Measurements from ENCODE around the gene CCDC154. TPM values are rescaled to one million over a fixed set of nuclear protein-coding genes. Genes with fewer than 3 reads are reported as not detected.

Gene CCDC154
- total and polyA plus RNA-seq, 9 of the 15 experiments (the other 6 are each of a cell fraction or from before 2014, with no cell fraction given) = 0.15 to 1.4 (median 0.20) TPM; not detected in 5

DNA sequence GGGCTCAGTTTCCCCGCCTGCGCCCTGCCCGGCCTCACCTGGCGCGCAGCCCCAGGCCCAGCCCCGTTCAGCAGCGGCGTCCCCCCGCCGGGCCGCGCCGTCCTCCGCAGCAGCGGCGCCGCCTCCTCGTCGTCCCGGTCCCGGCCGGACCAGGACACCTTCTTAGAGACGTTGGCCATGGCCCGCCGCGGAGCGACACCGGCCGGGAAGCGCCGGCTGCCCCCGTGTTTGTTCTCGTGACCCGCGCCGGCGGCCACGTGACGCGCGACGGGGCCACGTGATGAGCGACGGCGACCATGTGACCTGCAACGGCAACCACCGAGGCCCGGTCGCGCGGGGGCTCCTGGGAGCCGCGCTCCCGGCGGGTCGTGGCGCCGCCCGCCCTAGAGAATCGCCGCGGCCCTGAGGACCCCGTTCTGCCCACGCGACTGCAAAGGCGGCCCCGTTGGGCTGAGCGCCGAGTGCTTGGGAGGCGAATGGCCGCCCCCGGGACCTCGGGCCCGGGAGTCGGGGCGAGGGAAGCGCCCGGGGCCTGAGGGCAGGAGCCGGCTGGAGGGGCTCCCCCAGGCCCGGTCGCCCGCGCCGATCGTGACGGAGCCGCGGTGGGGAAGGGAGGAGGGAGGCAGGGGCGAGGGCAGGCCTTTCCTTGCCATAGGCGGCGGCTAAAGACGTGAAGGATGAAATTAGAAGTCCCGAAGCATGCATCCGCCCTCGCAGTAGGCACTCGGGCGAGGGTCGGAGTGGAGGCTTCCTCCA lies 30.6 kb upstream of the CCDC154 start, which contains the start of gene CLCN7 (continued):
- TF ChIP-seq, protein P1, sequence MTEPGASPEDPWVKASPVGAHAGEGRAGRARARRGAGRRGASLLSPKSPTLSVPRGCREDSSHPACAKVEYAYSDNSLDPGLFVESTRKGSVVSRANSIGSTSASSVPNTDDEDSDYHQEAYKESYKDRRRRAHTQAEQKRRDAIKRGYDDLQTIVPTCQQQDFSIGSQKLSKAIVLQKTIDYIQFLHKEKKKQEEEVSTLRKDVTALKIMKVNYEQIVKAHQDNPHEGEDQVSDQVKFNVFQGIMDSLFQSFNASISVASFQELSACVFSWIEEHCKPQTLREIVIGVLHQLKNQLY (CRISPR knock-in tag; conservative IDR thresholded peaks at IDR 0.05) = peak; percentile 67 to 94; a peak in 3 of 4 replicates
- TF ChIP-seq FOXK1 (CRISPR knock-in tag; IDR thresholded peaks at IDR 0.05; ENCODE audit: borderline replicate concordance) (0 out of 2 replicates have a peak, but pooled peaks have one; percentile 61), HLTF (IDR thresholded peaks at IDR 0.05) (no peak), HNRNPLL (IDR thresholded peaks at IDR 0.05; ENCODE audit: low read depth, low read length, poor library complexity, severe bottlenecking) (no peak), SIN3A (IDR thresholded peaks at IDR 0.05; ENCODE audit: borderline replicate concordance in 2 of 2, control insufficient read depth in 1 of 2, low read depth in 2 of 2, low read length in 2 of 2) (peak; percentile 78 to 95; a peak in 2 of 4 replicates), POLR3A (IDR thresholded peaks at IDR 0.05; ENCODE audit: borderline replicate concordance, extremely low read depth, insufficient read depth, insufficient read length) (no peak), RBM25 (IDR thresholded peaks at IDR 0.05; ENCODE audit: low read depth, low read length, severe bottlenecking) (peak; percentile 14), MYC (IDR thresholded peaks at IDR 0.05; ENCODE audit: low read depth, low read length) (peak; percentile 95), MYC (CRISPR knock-in tag; IDR thresholded peaks at IDR 0.05; ENCODE audit: borderline replicate concordance, low read depth) (no peak), NCOA2 (IDR thresholded peaks at IDR 0.05; ENCODE audit: partially characterized antibody in 2 of 2) (no peak), TCF7L2 (IDR thresholded peaks at IDR 0.05; ENCODE audit: low read depth, low read length) (no peak), PHB (CRISPR knock-in tag; IDR thresholded peaks at IDR 0.05) (no peak), ZFPM2 (CRISPR knock-in tag; IDR thresholded peaks at IDR 0.05) (no peak), SMAD4 (CRISPR knock-in tag; conservative IDR thresholded peaks at IDR 0.05) (peak; percentile 34; the same call in 1 of the 2 replicates), NFYB (IDR thresholded peaks at IDR 0.05; ENCODE audit: extremely low read depth, insufficient read length) (no peak), ZNF239 (CRISPR knock-in tag; IDR thresholded peaks at IDR 0.05) (no peak), ZNF766 (CRISPR knock-in tag; conservative IDR thresholded peaks at IDR 0.05) (peak; percentile 62; the same call in 1 of the 2 replicates), TAF7 (tag; IDR thresholded peaks at IDR 0.05) (no peak), ZNF184 (CRISPR knock-in tag; IDR thresholded peaks at IDR 0.05) (no peak), POLR3G (IDR thresholded peaks at IDR 0.05; ENCODE audit: extremely low read depth, insufficient read length, insufficient replicate concordance) (no peak), BACH1 (tag; IDR thresholded peaks at IDR 0.05) (no peak), ZNF384 (IDR thresholded peaks at IDR 0.05; ENCODE audit: low read depth, low read length) (no peak), SIRT6 (IDR thresholded peaks at IDR 0.05; ENCODE audit: low read depth, low read length) (no peak), DNMT1 (IDR thresholded peaks at IDR 0.05) (no peak)
- TF ChIP-seq, protein P2, sequence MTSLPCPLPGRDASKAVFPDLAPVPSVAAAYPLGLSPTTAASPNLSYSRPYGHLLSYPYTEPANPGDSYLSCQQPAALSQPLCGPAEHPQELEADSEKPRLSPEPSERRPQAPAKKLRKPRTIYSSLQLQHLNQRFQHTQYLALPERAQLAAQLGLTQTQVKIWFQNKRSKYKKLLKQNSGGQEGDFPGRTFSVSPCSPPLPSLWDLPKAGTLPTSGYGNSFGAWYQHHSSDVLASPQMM (CRISPR knock-in tag; IDR thresholded peaks at IDR 0.05) = no peak
- TF ChIP-seq, protein P3, sequence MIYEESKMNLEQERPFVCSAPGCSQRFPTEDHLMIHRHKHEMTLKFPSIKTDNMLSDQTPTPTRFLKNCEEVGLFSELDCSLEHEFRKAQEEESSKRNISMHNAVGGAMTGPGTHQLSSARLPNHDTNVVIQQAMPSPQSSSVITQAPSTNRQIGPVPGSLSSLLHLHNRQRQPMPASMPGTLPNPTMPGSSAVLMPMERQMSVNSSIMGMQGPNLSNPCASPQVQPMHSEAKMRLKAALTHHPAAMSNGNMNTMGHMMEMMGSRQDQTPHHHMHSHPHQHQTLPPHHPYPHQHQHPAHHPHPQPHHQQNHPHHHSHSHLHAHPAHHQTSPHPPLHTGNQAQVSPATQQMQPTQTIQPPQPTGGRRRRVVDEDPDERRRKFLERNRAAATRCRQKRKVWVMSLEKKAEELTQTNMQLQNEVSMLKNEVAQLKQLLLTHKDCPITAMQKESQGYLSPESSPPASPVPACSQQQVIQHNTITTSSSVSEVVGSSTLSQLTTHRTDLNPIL (CRISPR knock-in tag; IDR thresholded peaks at IDR 0.05) = no peak
